RPMI7951 (cell line): ENCODE data around the gene DIS3L2. TPM values are rescaled to one million over a fixed set of nuclear protein-coding genes. Genes with fewer than 3 reads are reported as not detected.

Source experiments
- DNase-seq: peaks from one replicate; pipeline ENCODE4 v3.0.0-alpha.2; 2012; ENCODE audit warnings: low read depth
- total RNA-seq: library from RNA; depleted of rRNA; stranded (reverse); fragments of >200 nt; shearing (Covaris generic); gene quantifications from 2 replicates; pipeline ENCODE4 v1.2.3, GENCODE V29; 2014

Gene DIS3L2
- total RNA-seq, 1 experiment from 2014 or later, result 22.2 TPM

- no peak for DNase-seq
Measured at GRCh38 chr2:231955758-231956472, 5.6 kb upstream of the DIS3L2 start.

GRCh38 chr2:231957913-231958763 is 3.4 kb upstream of the DIS3L2 start:
- no peak for DNase-seq

DNA sequence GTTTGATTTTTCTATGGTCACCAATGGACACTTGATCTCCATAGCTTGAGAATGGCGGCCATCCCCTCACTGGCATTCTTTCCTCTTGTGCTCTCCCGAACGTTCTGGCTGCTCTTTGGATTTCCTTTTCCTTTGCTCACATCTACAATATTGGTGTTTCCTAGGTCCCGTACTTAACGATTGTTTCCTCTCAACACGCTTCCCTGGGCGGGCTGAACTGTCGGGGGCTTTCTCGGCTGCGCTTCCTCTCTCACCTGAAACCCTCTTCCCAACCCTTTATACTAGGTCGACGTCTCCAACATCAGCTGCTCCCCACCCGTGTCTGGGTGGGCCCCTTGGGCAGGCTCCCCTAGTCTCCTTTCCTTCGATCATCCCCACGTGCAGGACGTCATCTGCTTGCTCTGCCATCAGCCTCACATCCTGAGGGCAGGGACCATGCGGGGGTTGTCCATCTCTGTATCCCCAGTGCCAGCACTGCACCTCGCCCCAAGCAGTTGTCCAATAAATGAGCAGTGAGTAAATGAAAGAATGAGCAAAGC is 634 bp upstream of the DIS3L2 start:
- no peak for DNase-seq

DNA sequence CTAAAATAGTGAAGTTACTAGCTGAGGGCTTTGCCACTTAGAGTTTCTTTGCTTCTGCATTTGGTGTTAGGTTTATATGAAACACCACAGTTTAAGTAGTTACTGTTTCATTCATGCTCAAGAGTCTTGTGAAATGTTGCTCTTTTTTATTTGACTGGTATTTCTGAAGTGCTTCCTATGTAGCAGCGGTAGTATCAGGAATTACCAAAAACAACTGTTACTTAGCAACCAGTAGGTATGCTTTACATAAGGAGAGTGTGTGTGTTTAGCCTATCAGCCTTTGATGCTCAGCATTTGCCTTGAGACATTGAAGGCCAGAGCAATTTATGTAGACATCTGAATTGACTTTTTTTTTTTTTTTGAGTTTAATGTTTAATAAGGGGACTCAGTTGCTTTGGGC is 3.6 kb downstream of the DIS3L2 start:
- no peak for DNase-seq

DNA sequence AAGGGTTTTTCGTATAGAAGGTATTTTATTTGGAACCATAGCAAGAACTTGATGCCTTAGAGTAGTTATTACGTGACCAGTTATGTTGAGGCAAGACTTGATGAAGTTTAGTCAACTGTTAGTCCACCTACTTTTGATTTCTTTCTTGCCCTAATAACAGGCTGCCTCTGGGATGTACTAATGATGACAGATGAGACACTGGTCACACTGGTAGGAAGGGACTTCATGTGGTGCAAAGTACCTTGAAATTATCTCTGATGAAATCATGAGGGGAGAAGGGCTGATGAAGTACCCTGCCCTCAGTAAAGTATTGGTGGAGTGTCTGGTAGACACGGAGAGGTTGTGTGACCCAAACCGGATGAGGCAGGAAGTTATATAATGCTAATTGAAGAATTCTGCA is 5.4 kb downstream of the DIS3L2 start:
- no peak for DNase-seq

DNA sequence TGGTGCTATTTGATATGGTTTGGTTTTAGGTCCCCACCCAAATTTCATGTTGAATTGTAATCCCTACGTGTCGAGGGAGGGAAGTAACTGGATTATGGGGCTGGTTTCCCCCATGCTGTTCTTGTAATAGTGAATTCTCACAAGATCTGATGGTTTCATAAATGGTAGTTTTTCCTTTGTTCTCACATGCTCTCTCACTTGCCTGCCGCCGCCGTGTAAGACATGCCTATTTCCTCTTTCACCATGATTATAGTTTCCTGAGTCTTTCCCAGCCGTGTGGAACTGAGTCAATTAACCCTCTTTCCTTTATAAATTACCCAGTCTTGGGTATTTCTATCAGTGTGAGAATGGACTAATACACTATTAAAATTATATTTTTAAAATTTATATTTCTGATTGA is 7.3 kb downstream of the DIS3L2 start:
- DNase-seq, result no peak

GRCh38 chr2:231970461-231970860 is 8.9 kb downstream of the DIS3L2 start:
- DNase-seq, result no peak

GRCh38 chr2:231975001-231975400 is 13.5 kb downstream of the DIS3L2 start:
- DNase-seq, result no peak

DNA sequence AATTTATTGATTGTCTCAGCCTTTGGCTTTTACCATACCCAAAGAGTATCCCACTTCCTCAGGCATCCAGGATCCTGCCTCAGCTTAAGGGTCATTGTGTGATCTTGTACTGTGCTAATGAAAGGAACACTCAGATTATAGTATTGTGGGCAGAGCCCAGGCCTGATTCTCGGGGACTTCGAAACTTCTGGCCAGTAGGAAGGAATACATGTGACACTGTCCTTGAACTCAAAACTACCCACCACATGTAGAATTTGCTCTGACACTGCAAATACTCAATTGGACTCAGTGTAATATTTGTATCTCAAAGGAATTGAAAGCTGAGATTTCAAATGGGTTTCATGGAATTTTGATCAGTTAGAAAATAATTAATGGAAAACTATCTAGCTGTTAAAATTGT is 15.9 kb downstream of the DIS3L2 start:
- no peak for DNase-seq

- no peak for DNase-seq
Measured at GRCh38 chr2:231984992-231985391, 23.5 kb downstream of the DIS3L2 start.

GRCh38 chr2:231985823-231986261 is 24.3 kb downstream of the DIS3L2 start:
- DNase-seq, result peak; percentile 87

DNA sequence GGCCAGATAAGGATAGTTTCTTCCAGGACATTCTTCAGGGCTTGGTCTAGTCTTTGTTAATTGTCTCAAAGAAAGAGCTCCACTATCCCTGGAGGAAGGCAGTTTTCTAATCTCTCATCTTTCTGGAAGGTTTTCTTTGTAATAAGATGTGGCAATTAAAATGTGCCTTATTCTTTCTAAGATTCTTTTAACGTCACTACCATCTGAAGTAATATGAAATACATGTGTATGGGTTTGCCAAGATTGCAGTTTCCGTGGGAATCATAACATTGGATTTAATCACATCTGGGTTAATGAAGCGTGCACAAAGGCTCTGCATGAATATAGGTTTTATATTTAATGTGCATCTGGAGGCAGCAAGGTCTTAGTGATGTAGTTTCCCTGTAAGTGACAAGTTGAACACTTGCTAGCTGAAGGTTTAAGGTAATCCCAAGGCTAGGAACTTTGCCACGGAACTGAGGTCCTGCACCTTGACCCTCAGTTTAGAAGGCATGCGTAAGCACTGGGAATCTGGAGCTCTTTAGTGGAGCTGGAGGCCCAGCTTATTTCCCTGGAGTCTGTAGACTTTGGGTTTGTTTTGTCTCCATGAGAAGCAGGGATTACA is 25.7 kb downstream of the DIS3L2 start:
- DNase-seq, result peak; percentile 6

DNA sequence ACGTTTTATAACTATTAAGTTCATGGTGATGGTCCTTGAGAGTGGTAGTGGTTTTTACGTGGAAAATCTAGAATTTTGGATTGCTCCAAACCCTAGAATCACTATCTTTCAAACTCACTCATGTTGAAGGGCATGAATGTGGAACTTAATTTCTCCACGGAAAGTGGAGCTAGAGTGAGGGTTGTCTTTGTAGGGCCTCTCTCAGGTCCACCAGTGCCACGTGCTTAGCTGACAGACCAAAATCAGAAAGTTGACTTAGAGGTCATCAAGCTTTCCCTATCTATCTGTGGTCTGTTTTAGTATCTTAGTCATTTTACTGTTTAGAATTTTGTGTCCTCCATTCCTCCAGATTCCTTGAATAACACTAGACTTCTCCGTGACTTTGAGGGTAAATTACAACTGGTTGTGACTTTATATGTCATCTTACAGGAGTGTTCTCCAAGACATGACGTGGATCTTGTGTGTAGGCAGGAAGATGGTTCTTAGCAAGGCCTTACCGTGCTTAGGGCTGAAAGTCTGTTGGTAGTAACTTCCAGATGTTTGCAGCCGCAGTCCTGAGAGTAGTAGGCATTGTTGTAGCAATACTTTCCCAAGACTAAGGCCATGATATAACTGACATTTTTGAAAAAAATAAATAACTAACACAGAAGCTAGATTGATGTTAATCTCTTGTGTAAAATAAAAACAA is 26.8 kb downstream of the DIS3L2 start:
- no peak for DNase-seq

- DNase-seq, result no peak
Measured at GRCh38 chr2:231991664-231992063, 30.2 kb downstream of the DIS3L2 start.

GRCh38 chr2:231992888-231993287 is 31.4 kb downstream of the DIS3L2 start:
- DNase-seq, result no peak

GRCh38 chr2:231996797-231997540 is 35.5 kb downstream of the DIS3L2 start:
- no peak for DNase-seq

DNA sequence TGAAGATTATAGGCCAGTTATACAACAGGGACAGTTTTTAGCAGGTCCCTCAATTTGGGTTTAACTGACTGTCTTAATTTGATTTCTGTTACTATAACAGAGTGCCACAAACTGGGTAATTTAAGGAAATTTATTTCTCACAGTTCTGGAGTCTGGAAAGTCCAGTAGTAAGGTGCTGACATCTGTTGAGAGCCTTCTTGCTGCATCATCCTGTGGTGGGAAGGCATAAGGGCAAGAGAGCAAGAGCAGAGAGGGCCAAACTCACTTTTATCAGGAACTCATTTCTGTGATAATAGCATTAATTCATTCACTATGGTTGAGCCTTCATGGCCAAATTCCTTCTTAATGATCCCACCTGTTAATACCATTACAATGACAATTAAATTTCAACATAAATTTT is 36.5 kb downstream of the DIS3L2 start:
- DNase-seq, result no peak

- no peak for DNase-seq
Measured at GRCh38 chr2:232000439-232000838, 38.9 kb downstream of the DIS3L2 start.

- no peak for DNase-seq
Measured at GRCh38 chr2:232001073-232001472, 39.6 kb downstream of the DIS3L2 start.

DNA sequence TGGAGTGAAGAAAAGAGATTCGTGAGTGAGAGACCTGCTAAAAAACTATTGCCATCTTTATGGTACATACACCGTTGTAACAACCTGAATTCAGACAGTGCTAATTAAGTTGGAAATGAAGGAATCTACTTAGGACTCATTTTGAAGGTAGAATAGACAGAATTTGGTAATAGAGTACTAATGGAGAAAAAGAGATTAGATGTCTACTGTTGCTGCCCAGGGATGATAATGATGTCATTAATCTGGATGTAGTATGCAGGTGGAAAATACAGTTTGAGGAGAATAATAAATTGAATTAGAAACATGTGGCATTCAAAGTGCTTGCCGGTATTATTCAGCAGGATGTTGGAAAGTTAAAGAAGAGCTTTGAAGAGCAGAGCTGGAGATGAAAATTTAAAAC is 44.7 kb downstream of the DIS3L2 start:
- no peak for DNase-seq
